K562 (cell line): ENCODE data around the gene SLC16A4. TPM values are rescaled to one million over a fixed set of nuclear protein-coding genes. Genes with fewer than 3 reads are reported as not detected.

Experiments
- ADNP ChIP-seq: fragments of 200-800 bp; sonication (Bioruptor generic); IDR thresholded peaks from 2 replicates; pipeline ENCODE4 v1.6.1; 2016; ENCODE audit warnings: missing genetic modification characterization, missing compliant biosample characterization
- EP400 ChIP-seq: fragments of 450-650 bp; IDR thresholded peaks from 2 replicates; pipeline ENCODE4 v1.6.1; 2017; ENCODE audit warnings: antibody characterized with exemption, mild to moderate bottlenecking, moderate library complexity
- ETV1 ChIP-seq: fragments of 450-650 bp; conservative IDR thresholded peaks from 2 replicates; pipeline ENCODE4 v1.6.1; 2016; ENCODE audit warnings: missing genetic modification characterization, control low read depth, low read depth, missing compliant biosample characterization
- FOSL1 ChIP-seq: fragments of 200-800 bp; sonication (Bioruptor generic); conservative IDR thresholded peaks from 2 replicates; pipeline ENCODE4 v1.6.1; 2016; ENCODE audit warnings: missing genetic modification characterization, missing compliant biosample characterization
- GTF2F1 ChIP-seq: IDR thresholded peaks from 2 replicates; pipeline ENCODE4 v1.6.1; 2011; ENCODE audit warnings: low read depth, low read length, improper control_type of control experiment
- MTA1 ChIP-seq: fragments of 450-650 bp; IDR thresholded peaks from 2 replicates; pipeline ENCODE4 v1.6.1; 2017; ENCODE audit warnings: borderline replicate concordance
- NR4A1 ChIP-seq, 2 experiments: fragments of 250-450 bp in 1 of 2; fragments of 450-650 bp in 1 of 2; sonication (Bioruptor Pico) in 1 of 2; IDR thresholded peaks; 2 replicates each; pipeline versions ENCODE4 v1.4.0 to v1.6.1; 2016 to 2020; ENCODE audit warnings: mild to moderate bottlenecking in 2 of 2, missing compliant biosample characterization in 1 of 2, missing genetic modification characterization in 1 of 2, moderate library complexity in 1 of 2
- PHF21A ChIP-seq: fragments of 450-650 bp; IDR thresholded peaks from 2 replicates; pipeline ENCODE4 v1.6.1; 2017; ENCODE audit warnings: low read depth, borderline replicate concordance
- POLR3G ChIP-seq: IDR thresholded peaks from 2 replicates; pipeline ENCODE4 v1.6.1; 2011; ENCODE audit not compliant: insufficient read length, insufficient replicate concordance; ENCODE audit errors: extremely low read depth
- RB1 ChIP-seq: fragments of 450-650 bp; IDR thresholded peaks from 2 replicates; pipeline ENCODE4 v1.6.1; 2017; ENCODE audit warnings: low read depth, mild to moderate bottlenecking
- SMAD1 ChIP-seq: fragments of 150-350 bp; IDR thresholded peaks from 2 replicates; pipeline ENCODE4 v1.6.1; 2014; ENCODE audit warnings: low read length, low read depth; ENCODE audit not compliant: partially characterized antibody
- TAF1 ChIP-seq: IDR thresholded peaks from 2 replicates; pipeline ENCODE4 v1.6.1; 2011; ENCODE audit warnings: mild to moderate bottlenecking, low read length, moderate library complexity; ENCODE audit not compliant: insufficient read depth, control insufficient read depth, severe bottlenecking; ENCODE audit errors: extremely low read depth
- ZNF282 ChIP-seq: sonication (generic); formaldehyde crosslinking; IDR thresholded peaks from 2 replicates; pipeline ENCODE4 v1.8.1; 2023; ENCODE audit warnings: missing genetic modification reagents
- ZNF444 ChIP-seq: fragments of 250-450 bp; sonication (Bioruptor Pico); IDR thresholded peaks from 2 replicates; pipeline ENCODE4 v1.4.0; 2020; ENCODE audit warnings: mild to moderate bottlenecking, moderate library complexity
- ZNF668 ChIP-seq: fragments of 250-450 bp; sonication (Bioruptor Pico); IDR thresholded peaks from 2 replicates; pipeline ENCODE4 v1.8.0; 2022; ENCODE audit warnings: mild to moderate bottlenecking, inconsistent platforms
- ZNF778 ChIP-seq: fragments of 450-650 bp; formaldehyde crosslinking; IDR thresholded peaks from 2 replicates; pipeline ENCODE4 v1.4.0; 2020; ENCODE audit warnings: mild to moderate bottlenecking, moderate library complexity
- polyA plus RNA-seq, 8 experiments: library from polyadenylated mRNA; depleted of rRNA in 4 of 8; stranded (reverse) in 5 of 8; unstranded in 3 of 8; fragments of >200 nt; fragmentation: Nextera tagmentation in 2 of 8; fragmentation: Illumina TruSeq in 1 of 8; extraction: Ambion mirVana in 2 of 8; extraction: Trizol in 1 of 8; gene quantifications; 2 replicates each; pipeline versions ENCODE4 v1.2.1 to v1.2.3, GENCODE V29; 2011 to 2014; ENCODE audit warnings: inconsistent platforms in 1 of 8, missing spikeins in 1 of 8
- total RNA-seq, 7 experiments: library from RNA; depleted of rRNA in 6 of 7; stranded (reverse); fragments of >200 nt in 6 of 7; fragmentation: Illumina TruSeq in 2 of 7; extraction: Trizol in 2 of 7; gene quantifications; 2 replicates each; pipeline versions ENCODE4 v1.2.1 to v1.2.3, GENCODE V29; 2011 to 2021; ENCODE audit warnings: low replicate concordance in 1 of 7
- TF ChIP-seq, protein P1 (sequence below): fragments of 450-650 bp; IDR thresholded peaks from 2 replicates; pipeline ENCODE4 v1.6.1; 2017; ENCODE audit warnings: mild to moderate bottlenecking, moderate library complexity
- TF ChIP-seq, protein P2 (sequence below): fragments of 250-450 bp; sonication (Bioruptor Pico); IDR thresholded peaks from 2 replicates; pipeline ENCODE4 v1.5.0; 2022; ENCODE audit warnings: mild to moderate bottlenecking
- TF ChIP-seq, protein P3 (sequence below), 2 experiments: fragments of 450-650 bp in 1 of 2; IDR thresholded peaks; 2 replicates each; pipeline ENCODE4 v1.6.1; 2011 to 2017; ENCODE audit warnings: low read depth in 2 of 2, antibody characterized with exemption in 1 of 2, borderline replicate concordance in 1 of 2, low read length in 1 of 2, mild to moderate bottlenecking in 1 of 2, mixed read lengths in 1 of 2; ENCODE audit not compliant: control insufficient read depth in 1 of 2
- TF ChIP-seq, protein P4 (sequence below), 2 experiments: fragments of 450-650 bp in 1 of 2; sonication (generic) in 1 of 2; formaldehyde crosslinking; conservative IDR thresholded peaks; 2 replicates each; pipeline versions ENCODE4 v1.4.0 to v1.8.1; 2020 to 2022; ENCODE audit warnings: mild to moderate bottlenecking in 1 of 2, missing genetic modification reagents in 1 of 2

The SLC16A4 gene
- total and polyA plus RNA-seq, 9 of the 15 experiments (the other 6 are each of a cell fraction or from before 2014, with no cell fraction given), result 0.04 to 0.31 (median 0.18) TPM; not detected in 1

DNA sequence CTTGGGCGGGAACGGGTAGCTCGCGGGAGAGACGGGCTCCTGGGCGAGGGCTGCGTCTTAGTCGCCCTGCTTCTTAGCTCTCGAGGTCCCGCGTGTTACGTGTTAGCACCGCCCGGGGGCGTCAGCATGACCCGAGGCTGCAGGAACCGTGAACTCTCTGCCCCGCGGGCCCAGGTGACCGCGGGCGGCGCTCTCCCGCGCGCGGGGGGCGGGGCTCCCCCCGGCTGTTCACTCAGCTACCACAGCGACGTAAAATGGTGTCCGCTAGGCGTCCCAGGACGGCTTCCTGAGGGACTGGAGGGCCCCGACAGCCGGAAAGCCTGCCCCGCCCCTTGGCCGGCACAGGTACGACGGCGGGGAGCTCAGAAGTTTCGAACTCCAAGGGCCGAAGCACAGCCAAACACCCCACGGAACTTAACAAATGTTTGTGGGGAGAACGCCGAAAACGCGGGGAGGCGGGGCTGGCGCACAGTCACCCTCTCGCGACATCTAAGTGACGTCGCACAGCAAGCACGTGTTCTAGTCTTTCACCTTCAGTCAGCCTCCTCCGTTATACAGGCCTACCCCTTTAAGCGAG lies 52.4 kb downstream of the SLC16A4 start (continued):
- TF ChIP-seq NR4A1 (CRISPR knock-in tag; IDR thresholded peaks at IDR 0.05) (0 out of 2 replicates have a peak, but pooled peaks have one; percentile 16), NR4A1 (tag; IDR thresholded peaks at IDR 0.05) (0 out of 2 replicates have a peak, but pooled peaks have one; percentile 58), ZNF668 (CRISPR knock-in tag) (no peak), RB1 (peak; percentile 99), GTF2F1 (peak; percentile 87), MTA1 (peak; percentile 70; the same call in 1 of the 2 replicates), FOSL1 (tag) (peak; percentile 84), POLR3G (no peak), ETV1 (peak; percentile 57; the same call in 1 of the 2 replicates), TAF1 (peak; percentile 85), SMAD1 (peak; percentile 69), EP400 (peak; percentile 96), ADNP (tag) (no peak), ZNF444 (CRISPR knock-in tag) (no peak), ZNF778 (CRISPR knock-in tag) (no peak), ZNF282 (CRISPR knock-in tag) (peak; percentile 92; the same call in 1 of the 2 replicates), PHF21A (peak; percentile 42; the same call in 1 of the 2 replicates)
- TF ChIP-seq, protein P1, sequence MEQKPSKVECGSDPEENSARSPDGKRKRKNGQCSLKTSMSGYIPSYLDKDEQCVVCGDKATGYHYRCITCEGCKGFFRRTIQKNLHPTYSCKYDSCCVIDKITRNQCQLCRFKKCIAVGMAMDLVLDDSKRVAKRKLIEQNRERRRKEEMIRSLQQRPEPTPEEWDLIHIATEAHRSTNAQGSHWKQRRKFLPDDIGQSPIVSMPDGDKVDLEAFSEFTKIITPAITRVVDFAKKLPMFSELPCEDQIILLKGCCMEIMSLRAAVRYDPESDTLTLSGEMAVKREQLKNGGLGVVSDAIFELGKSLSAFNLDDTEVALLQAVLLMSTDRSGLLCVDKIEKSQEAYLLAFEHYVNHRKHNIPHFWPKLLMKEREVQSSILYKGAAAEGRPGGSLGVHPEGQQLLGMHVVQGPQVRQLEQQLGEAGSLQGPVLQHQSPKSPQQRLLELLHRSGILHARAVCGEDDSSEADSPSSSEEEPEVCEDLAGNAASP, result no peak
- TF ChIP-seq, protein P2, sequence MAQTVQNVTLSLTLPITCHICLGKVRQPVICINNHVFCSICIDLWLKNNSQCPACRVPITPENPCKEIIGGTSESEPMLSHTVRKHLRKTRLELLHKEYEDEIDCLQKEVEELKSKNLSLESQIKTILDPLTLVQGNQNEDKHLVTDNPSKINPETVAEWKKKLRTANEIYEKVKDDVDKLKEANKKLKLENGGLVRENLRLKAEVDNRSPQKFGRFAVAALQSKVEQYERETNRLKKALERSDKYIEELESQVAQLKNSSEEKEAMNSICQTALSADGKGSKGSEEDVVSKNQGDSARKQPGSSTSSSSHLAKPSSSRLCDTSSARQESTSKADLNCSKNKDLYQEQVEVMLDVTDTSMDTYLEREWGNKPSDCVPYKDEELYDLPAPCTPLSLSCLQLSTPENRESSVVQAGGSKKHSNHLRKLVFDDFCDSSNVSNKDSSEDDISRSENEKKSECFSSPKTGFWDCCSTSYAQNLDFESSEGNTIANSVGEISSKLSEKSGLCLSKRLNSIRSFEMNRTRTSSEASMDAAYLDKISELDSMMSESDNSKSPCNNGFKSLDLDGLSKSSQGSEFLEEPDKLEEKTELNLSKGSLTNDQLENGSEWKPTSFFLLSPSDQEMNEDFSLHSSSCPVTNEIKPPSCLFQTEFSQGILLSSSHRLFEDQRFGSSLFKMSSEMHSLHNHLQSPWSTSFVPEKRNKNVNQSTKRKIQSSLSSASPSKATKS (CRISPR knock-in tag), result no peak
- TF ChIP-seq, protein P3, sequence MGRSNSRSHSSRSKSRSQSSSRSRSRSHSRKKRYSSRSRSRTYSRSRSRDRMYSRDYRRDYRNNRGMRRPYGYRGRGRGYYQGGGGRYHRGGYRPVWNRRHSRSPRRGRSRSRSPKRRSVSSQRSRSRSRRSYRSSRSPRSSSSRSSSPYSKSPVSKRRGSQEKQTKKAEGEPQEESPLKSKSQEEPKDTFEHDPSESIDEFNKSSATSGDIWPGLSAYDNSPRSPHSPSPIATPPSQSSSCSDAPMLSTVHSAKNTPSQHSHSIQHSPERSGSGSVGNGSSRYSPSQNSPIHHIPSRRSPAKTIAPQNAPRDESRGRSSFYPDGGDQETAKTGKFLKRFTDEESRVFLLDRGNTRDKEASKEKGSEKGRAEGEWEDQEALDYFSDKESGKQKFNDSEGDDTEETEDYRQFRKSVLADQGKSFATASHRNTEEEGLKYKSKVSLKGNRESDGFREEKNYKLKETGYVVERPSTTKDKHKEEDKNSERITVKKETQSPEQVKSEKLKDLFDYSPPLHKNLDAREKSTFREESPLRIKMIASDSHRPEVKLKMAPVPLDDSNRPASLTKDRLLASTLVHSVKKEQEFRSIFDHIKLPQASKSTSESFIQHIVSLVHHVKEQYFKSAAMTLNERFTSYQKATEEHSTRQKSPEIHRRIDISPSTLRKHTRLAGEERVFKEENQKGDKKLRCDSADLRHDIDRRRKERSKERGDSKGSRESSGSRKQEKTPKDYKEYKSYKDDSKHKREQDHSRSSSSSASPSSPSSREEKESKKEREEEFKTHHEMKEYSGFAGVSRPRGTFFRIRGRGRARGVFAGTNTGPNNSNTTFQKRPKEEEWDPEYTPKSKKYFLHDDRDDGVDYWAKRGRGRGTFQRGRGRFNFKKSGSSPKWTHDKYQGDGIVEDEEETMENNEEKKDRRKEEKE (IDR thresholded peaks at IDR 0.05; ENCODE audit: borderline replicate concordance in 1 of 2, control insufficient read depth in 1 of 2, low read depth in 2 of 2, low read length in 1 of 2), result peak in 1 of 2 experiments; percentile 56; a peak in 1 of 4 replicates
- TF ChIP-seq, protein P4, sequence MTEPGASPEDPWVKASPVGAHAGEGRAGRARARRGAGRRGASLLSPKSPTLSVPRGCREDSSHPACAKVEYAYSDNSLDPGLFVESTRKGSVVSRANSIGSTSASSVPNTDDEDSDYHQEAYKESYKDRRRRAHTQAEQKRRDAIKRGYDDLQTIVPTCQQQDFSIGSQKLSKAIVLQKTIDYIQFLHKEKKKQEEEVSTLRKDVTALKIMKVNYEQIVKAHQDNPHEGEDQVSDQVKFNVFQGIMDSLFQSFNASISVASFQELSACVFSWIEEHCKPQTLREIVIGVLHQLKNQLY (CRISPR knock-in tag; conservative IDR thresholded peaks at IDR 0.05), result no peak
